ENCODE data around the gene CEACAM4. TPM values are rescaled to one million over a fixed set of nuclear protein-coding genes. Genes with fewer than 3 reads are reported as not detected.
A peak's percentile ranks its signal among the peaks of the same experiment; 100 is the strongest.
"Not testable (repeated sequence)": the region's sequence is repeated elsewhere in the genome, so short reads cannot be mapped to it uniquely, and the experiment has no call there.

CEACAM4 gene
- 0.51 TPM for total RNA-seq
- long read RNA-seq = 0 reads

DNA sequence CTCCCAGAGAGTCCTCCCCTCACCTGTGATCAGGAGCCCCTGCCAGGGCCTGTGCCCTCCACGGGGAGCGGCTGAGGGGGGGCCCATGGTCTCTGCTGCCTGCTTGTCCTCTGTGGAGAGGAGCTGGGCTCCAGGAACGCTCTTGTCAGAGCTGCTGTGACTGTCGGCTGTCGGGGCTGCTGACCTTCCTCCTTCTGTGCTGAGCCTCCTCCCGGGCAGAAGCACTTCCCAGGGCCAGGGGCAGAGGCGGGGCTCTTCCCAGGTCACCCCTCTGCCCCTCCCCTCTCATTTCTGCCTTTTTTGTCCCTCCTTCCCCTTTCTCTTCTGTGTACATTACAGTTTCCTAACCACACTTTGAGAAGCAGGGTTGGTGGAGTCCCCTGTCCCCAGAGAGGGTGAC, at the start of gene CEACAM4:
Gene CEACAM4, minus strand, starts transcription at position 198 of the 400 bp plus-strand sequence. Its CDS starts 111 bp downstream, at position 87.
- DNase-seq (ENCODE audit: low spot score) = peak; percentile 93
- intact Hi-C loops (cut with DNase I) = no loop called here

DNA sequence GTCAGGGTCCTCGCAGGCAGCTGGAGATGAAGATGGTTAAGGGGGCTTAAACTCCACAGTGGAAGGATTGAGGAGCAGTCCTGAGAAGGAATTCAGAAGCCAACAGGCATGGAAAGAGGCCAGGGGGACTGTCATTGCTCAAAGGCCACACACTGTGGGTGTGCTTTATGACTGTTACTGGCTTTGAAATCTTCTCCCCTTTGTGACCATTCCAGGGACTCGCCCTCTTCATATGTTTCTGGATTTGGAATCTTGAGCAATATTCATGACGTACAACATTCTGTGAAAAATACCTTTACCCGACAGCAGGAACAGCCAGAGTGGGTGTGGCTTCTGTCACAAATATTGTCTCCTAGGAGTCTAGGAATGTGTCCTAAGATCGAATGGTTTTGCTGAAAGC, 44.6 kb upstream of the CEACAM4 start:
- DNase-seq (ENCODE audit: low spot score) = no peak
- intact Hi-C loops (cut with DNase I) = no loop called here

- DNase-seq (ENCODE audit: low spot score) = no peak
Measured at GRCh38 chr19:41670755-41671154, 43.9 kb upstream of the CEACAM4 start.

DNA sequence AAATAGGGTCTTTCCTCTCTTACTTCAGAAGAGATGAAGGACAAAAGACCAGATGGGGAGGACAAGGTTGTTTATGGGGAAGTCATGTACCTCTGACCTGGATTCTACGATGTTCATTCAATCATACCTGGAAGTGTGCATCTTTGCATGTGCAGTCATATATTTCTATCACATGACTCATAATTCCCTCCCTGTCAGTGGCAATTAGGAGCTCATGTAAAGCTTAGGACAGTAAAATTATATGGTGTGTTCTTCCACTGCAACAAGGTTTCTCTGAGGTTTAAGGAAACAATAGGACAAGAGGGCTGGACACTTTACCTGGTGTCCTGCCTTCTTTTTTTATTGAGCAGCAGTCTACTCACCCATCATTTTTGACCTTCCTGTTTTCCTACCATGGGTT, 41.4 kb upstream of the CEACAM4 start:
- no peak for DNase-seq (ENCODE audit: low spot score)
- intact Hi-C loops (cut with DNase I) = no loop called here

More at GRCh38 chr19:41670755-41671154, 43.9 kb upstream of the CEACAM4 start:
- intact Hi-C loops (cut with DNase I) = no loop called here

GRCh38 chr19:41666075-41666474, 39.2 kb upstream of the CEACAM4 start:
- DNase-seq (ENCODE audit: low spot score) = no peak
- intact Hi-C loops (cut with DNase I) = no loop called here

GRCh38 chr19:41657157-41657556, 30.3 kb upstream of the CEACAM4 start:
- DNase-seq (ENCODE audit: low spot score) = no peak
- intact Hi-C loops (cut with DNase I) = no loop called here

DNA sequence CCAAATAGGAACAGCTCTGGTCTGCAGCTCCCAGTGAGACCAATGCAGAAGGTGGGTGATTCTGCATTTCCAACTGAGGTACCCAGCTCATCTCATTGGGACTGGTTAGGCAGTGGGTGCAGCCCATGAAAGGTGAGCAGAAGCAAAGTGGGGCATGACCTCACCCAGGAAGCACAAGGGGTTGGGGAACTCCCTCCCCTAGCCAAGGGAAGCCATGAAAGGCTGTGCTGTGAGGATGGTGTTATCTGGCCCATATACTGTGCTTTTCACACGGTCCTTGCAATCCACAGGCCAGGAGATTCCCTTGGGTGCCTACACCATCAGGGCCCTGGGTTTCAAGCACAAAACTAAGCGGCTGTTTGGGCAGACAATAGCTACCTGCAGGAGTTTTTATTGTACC, 29.9 kb upstream of the CEACAM4 start:
- DNase-seq (ENCODE audit: low spot score); intact Hi-C loops (cut with DNase I): not testable (repeated sequence)

GRCh38 chr19:41652250-41652649, 25.4 kb upstream of the CEACAM4 start:
- intact Hi-C loops (cut with DNase I) = no loop called here
- DNase-seq (ENCODE audit: low spot score) = no peak

GRCh38 chr19:41649827-41650226, 23.0 kb upstream of the CEACAM4 start:
- intact Hi-C loops (cut with DNase I) = no loop called here
- DNase-seq (ENCODE audit: low spot score) = no peak

DNA sequence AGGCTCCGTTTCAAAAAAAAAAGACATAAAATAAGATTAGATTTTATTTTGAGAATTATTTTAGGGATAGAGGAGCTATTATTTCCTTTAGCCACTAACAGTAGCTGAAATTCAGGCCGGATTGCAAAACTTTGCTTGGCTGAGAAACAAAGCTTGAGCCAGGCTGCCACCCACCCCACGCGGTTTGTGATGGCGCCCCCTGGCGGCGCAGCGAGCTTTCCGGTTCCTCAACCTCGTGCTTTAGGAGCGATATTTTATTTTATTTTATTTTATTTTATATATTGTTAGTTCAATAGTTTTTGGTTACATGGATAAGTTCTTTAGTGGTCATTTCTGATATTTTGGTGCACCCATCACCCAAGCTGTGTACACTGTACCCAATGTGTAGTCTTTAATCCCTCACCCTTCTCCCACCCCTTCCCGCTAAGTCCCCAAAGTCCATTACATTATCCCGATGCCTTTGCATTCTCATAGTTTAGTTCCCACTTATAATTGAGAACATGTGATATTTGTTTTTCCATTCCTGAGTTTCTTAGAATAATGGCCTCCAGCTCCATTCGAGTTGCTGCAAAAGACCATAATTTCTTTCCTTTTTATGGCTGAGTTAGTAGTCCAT, 19.8 kb upstream of the CEACAM4 start:
- intact Hi-C loops (cut with DNase I) = no loop called here
- DNase-seq (ENCODE audit: low spot score) = no peak

- intact Hi-C loops (cut with DNase I) = loop anchor here (5.0 kb wide), 1 partner anchor 105 kb away; no protein-coding TSS in a partner anchor
Measured at GRCh38 chr19:41641879-41642485, 15.1 kb upstream of the CEACAM4 start.

GRCh38 chr19:41638641-41639081, 11.8 kb upstream of the CEACAM4 start:
- DNase-seq (ENCODE audit: low spot score) = no peak
- intact Hi-C loops (cut with DNase I) = no loop called here

More at GRCh38 chr19:41641879-41642485, 15.1 kb upstream of the CEACAM4 start:
- DNase-seq (ENCODE audit: low spot score) = no peak

- intact Hi-C loops (cut with DNase I) = no loop called here
- peak; percentile 91 for DNase-seq (ENCODE audit: low spot score)
Measured at GRCh38 chr19:41637484-41637883, 10.6 kb upstream of the CEACAM4 start.

- DNase-seq (ENCODE audit: low spot score) = no peak
- intact Hi-C loops (cut with DNase I) = no loop called here
Measured at GRCh38 chr19:41627966-41628675, 1.2 kb upstream of the CEACAM4 start.

DNA sequence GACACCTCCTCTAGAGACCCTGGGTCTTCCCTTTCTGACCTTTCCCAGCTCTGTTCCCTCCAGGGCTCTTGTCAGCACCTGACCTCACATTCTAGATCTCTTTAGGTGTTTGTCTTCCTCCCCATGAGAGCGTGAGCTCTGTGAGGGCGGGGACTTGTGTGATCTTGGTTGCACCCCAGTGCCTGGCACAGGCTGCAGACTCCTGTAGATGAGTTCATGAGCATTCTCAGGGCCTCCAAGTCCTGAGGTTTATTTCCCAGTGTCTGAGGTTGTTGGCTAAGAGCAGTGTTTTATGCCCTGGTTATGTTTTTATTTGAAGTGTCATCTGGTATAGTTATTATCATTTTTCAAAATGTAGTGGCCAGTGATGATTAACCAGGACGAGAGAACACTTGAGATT, 596 bp downstream of the CEACAM4 start:
- DNase-seq (ENCODE audit: low spot score) = no peak

GRCh38 chr19:41624937-41625336, 1.9 kb downstream of the CEACAM4 start:
- no peak for DNase-seq (ENCODE audit: low spot score)
- intact Hi-C loops (cut with DNase I) = no loop called here

More for the DNA sequence above, 596 bp downstream of the CEACAM4 start:
- intact Hi-C loops (cut with DNase I) = no loop called here

- no peak for DNase-seq (ENCODE audit: low spot score)
- intact Hi-C loops (cut with DNase I) = no loop called here
Measured at GRCh38 chr19:41624515-41624914, 2.4 kb downstream of the CEACAM4 start.

GRCh38 chr19:41623360-41623759, 3.5 kb downstream of the CEACAM4 start:
- no peak for DNase-seq (ENCODE audit: low spot score)
- intact Hi-C loops (cut with DNase I) = no loop called here

- intact Hi-C loops (cut with DNase I) = no loop called here
Measured at GRCh38 chr19:41621654-41622053, 5.2 kb downstream of the CEACAM4 start.

GRCh38 chr19:41621226-41621625, 5.6 kb downstream of the CEACAM4 start:
- DNase-seq (ENCODE audit: low spot score) = no peak
- intact Hi-C loops (cut with DNase I) = no loop called here

More at GRCh38 chr19:41621654-41622053, 5.2 kb downstream of the CEACAM4 start:
- DNase-seq (ENCODE audit: low spot score) = no peak

DNA sequence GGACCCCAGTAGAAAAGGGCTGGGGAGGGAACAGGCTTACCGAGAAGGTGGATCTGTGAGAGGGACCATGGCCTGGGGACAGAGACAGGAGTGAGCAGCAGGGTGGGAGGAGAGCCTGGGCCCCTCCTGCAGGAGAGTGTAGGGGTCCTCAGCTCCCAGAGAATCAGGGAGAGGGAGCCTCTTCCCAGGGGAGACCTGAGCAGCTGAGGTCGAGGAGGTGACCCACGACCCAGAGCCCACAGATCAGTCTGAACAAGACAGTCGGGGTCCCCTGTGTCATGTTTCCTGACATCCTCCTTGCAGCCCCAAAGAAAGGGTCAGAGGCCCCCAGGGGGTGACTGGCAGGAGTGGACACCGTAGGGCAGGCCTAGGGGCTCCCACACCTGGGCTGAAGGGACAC, 6.7 kb downstream of the CEACAM4 start:
- no peak for DNase-seq (ENCODE audit: low spot score)
- intact Hi-C loops (cut with DNase I) = no loop called here

Measured in cardiac septum (tissue), 1 donor.